ENCODE measurements around the gene PSMB7. TPM values are rescaled to one million over a fixed set of nuclear protein-coding genes. Genes with fewer than 3 reads are reported as not detected.

Gene PSMB7
- total and polyA plus RNA-seq, 2 of the 8 experiments (the other 6 are each of a cell fraction or from before 2014, with no cell fraction given): 222 to 357 TPM

DNA sequence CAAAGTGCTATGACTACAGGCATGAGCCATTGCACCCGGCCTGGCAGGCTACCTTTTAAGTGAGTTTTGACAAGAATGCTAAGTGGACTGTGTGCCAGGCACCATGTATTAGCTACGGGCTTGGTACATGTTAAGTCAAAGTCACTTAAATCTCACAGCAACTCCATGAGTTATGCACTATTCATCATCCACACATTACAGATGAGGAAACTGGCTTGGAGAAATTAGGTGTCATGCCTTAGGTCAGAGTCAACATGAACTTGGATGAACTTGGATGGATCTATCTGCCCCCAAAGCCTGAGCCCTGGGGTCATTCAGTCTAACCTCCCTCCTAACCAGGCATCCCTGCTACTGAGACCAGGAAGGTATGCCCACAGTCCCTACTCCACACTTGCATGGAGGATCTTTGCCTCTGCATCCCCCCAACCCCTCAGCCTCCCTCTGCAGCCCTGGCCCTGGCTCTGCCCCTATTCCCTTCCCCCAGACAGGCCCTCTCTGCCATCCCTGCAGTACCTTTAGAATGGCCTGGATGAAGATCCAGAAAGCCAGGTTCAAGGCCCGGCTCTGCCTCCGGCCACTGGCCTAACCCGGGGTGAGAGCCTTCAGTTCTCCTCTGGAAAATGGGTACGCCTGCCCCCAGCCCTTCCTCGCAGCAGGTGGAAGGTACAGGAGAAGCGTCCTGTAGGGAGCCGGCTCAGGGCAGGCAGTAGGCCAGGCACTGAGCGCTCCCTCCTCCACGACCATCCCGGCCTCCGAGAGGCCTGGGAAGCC is 34.3 kb upstream of the PSMB7 start (continued):
- TF ChIP-seq, protein P1, sequence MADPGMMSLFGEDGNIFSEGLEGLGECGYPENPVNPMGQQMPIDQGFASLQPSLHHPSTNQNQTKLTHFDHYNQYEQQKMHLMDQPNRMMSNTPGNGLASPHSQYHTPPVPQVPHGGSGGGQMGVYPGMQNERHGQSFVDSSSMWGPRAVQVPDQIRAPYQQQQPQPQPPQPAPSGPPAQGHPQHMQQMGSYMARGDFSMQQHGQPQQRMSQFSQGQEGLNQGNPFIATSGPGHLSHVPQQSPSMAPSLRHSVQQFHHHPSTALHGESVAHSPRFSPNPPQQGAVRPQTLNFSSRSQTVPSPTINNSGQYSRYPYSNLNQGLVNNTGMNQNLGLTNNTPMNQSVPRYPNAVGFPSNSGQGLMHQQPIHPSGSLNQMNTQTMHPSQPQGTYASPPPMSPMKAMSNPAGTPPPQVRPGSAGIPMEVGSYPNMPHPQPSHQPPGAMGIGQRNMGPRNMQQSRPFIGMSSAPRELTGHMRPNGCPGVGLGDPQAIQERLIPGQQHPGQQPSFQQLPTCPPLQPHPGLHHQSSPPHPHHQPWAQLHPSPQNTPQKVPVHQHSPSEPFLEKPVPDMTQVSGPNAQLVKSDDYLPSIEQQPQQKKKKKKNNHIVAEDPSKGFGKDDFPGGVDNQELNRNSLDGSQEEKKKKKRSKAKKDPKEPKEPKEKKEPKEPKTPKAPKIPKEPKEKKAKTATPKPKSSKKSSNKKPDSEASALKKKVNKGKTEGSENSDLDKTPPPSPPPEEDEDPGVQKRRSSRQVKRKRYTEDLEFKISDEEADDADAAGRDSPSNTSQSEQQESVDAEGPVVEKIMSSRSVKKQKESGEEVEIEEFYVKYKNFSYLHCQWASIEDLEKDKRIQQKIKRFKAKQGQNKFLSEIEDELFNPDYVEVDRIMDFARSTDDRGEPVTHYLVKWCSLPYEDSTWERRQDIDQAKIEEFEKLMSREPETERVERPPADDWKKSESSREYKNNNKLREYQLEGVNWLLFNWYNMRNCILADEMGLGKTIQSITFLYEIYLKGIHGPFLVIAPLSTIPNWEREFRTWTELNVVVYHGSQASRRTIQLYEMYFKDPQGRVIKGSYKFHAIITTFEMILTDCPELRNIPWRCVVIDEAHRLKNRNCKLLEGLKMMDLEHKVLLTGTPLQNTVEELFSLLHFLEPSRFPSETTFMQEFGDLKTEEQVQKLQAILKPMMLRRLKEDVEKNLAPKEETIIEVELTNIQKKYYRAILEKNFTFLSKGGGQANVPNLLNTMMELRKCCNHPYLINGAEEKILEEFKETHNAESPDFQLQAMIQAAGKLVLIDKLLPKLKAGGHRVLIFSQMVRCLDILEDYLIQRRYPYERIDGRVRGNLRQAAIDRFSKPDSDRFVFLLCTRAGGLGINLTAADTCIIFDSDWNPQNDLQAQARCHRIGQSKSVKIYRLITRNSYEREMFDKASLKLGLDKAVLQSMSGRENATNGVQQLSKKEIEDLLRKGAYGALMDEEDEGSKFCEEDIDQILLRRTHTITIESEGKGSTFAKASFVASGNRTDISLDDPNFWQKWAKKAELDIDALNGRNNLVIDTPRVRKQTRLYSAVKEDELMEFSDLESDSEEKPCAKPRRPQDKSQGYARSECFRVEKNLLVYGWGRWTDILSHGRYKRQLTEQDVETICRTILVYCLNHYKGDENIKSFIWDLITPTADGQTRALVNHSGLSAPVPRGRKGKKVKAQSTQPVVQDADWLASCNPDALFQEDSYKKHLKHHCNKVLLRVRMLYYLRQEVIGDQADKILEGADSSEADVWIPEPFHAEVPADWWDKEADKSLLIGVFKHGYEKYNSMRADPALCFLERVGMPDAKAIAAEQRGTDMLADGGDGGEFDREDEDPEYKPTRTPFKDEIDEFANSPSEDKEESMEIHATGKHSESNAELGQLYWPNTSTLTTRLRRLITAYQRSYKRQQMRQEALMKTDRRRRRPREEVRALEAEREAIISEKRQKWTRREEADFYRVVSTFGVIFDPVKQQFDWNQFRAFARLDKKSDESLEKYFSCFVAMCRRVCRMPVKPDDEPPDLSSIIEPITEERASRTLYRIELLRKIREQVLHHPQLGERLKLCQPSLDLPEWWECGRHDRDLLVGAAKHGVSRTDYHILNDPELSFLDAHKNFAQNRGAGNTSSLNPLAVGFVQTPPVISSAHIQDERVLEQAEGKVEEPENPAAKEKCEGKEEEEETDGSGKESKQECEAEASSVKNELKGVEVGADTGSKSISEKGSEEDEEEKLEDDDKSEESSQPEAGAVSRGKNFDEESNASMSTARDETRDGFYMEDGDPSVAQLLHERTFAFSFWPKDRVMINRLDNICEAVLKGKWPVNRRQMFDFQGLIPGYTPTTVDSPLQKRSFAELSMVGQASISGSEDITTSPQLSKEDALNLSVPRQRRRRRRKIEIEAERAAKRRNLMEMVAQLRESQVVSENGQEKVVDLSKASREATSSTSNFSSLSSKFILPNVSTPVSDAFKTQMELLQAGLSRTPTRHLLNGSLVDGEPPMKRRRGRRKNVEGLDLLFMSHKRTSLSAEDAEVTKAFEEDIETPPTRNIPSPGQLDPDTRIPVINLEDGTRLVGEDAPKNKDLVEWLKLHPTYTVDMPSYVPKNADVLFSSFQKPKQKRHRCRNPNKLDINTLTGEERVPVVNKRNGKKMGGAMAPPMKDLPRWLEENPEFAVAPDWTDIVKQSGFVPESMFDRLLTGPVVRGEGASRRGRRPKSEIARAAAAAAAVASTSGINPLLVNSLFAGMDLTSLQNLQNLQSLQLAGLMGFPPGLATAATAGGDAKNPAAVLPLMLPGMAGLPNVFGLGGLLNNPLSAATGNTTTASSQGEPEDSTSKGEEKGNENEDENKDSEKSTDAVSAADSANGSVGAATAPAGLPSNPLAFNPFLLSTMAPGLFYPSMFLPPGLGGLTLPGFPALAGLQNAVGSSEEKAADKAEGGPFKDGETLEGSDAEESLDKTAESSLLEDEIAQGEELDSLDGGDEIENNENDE (IDR thresholded peaks at IDR 0.05; ENCODE audit: insufficient replicate concordance, low read length): no peak
- no peak for TF ChIP-seq POLR2AphosphoS5 (IDR thresholded peaks at IDR 0.05; ENCODE audit: low read depth, low read length)
- TF ChIP-seq NANOG (IDR thresholded peaks at IDR 0.05; ENCODE audit: insufficient read depth, low read depth, low read length, poor library complexity, severe bottlenecking): no peak
- TF ChIP-seq BRCA1 (IDR thresholded peaks at IDR 0.05; ENCODE audit: low read depth, low read length): no peak
- TF ChIP-seq TBP (IDR thresholded peaks at IDR 0.05; ENCODE audit: low read depth, low read length): no peak

Measured in H1 (cell line).